Lower leg skin (tissue), 4 donors: Measurements from ENCODE around the gene CDO1. TPM values are rescaled to one million over a fixed set of nuclear protein-coding genes. Genes with fewer than 3 reads are reported as not detected.
"Not testable (repeated sequence)": the region's sequence is repeated elsewhere in the genome, so short reads cannot be mapped to it uniquely, and the experiment has no call there.

Experiments used
- DNase-seq, 2 donors: peaks; one replicate each; pipeline ENCODE4 v3.0.0-alpha.2; 2019; ENCODE audit warnings: low spot score in 2 of 2
- H3K4me3 ChIP-seq: fragments of 200-600 bp; sonication (generic); 2 replicates; pipeline ENCODE4 v1.5.1; 2017; ENCODE audit warnings: mild to moderate bottlenecking, low read depth; ENCODE audit not compliant: poor library complexity, severe bottlenecking
- POLR2A ChIP-seq, 2 donors: fragments of 450-650 bp; IDR thresholded peaks; one replicate each; pipeline ENCODE4 v1.6.1; 2016 to 2017; ENCODE audit warnings: antibody characterized with exemption in 2 of 2, mild to moderate bottlenecking in 1 of 2, moderate library complexity in 1 of 2
- WGBS, 2 donors: methylation state at CpG; one replicate each; pipeline ENCODE4 v1.1.5; 2018; 5-methylcytosine and 5-hydroxymethylcytosine counted together
- intact Hi-C: fragments of 100-400 bp; cut with DNase I; formaldehyde crosslinking; loops from one replicate; pipeline ENCODE4 v1.15.0; 2023; ENCODE audit warnings: low total_unique reads
- total RNA-seq, 4 donors: library from RNA; depleted of rRNA; stranded (reverse); fragments of >200 nt; gene quantifications; one replicate each; pipeline ENCODE4 v1.1.0, GENCODE V29; 2016
- TF ChIP-seq, protein P1 (sequence below), 3 donors: fragments of 450-650 bp; IDR thresholded peaks; one replicate each; pipeline ENCODE4 v1.5.1; 2016; ENCODE audit warnings: antibody characterized with exemption in 3 of 3, mild to moderate bottlenecking in 3 of 3, moderate library complexity in 2 of 3

Gene CDO1
- total RNA-seq, 4 donors from 2014 or later: 3.5 to 17.9 (median 8.9) TPM

DNA sequence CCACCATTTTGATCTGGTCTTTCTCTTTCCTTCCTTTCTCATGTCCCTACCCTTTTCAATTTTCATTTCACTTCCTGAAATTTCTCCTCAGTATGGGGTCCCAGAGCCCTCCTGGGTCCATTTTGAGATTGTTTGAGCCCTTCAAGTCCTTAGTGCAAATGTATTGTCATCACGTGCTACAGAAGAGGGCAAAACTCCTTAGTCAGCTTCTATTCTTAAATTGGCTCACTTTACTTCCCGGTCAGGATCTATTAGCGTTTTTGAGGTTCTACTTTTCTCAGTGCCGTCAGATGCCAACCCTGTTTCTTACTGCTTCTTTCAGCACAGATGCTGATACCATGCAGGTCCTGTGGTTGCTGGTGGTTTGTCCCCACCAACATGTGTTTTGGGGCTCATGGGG lies 19.0 kb upstream of the CDO1 start:
- WGBS, 2 donors: 80 to 90% methylated on average over 4 of the region's 4 CpGs
- intact Hi-C loops: no loop called here
- no peak overlapping the region for H3K4me3 ChIP-seq
- no peak for DNase-seq
- TF ChIP-seq, protein P1, sequence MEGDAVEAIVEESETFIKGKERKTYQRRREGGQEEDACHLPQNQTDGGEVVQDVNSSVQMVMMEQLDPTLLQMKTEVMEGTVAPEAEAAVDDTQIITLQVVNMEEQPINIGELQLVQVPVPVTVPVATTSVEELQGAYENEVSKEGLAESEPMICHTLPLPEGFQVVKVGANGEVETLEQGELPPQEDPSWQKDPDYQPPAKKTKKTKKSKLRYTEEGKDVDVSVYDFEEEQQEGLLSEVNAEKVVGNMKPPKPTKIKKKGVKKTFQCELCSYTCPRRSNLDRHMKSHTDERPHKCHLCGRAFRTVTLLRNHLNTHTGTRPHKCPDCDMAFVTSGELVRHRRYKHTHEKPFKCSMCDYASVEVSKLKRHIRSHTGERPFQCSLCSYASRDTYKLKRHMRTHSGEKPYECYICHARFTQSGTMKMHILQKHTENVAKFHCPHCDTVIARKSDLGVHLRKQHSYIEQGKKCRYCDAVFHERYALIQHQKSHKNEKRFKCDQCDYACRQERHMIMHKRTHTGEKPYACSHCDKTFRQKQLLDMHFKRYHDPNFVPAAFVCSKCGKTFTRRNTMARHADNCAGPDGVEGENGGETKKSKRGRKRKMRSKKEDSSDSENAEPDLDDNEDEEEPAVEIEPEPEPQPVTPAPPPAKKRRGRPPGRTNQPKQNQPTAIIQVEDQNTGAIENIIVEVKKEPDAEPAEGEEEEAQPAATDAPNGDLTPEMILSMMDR (IDR thresholded peaks at IDR 0.05): no peak
- no peak for TF ChIP-seq POLR2A (IDR thresholded peaks at IDR 0.05)

DNA sequence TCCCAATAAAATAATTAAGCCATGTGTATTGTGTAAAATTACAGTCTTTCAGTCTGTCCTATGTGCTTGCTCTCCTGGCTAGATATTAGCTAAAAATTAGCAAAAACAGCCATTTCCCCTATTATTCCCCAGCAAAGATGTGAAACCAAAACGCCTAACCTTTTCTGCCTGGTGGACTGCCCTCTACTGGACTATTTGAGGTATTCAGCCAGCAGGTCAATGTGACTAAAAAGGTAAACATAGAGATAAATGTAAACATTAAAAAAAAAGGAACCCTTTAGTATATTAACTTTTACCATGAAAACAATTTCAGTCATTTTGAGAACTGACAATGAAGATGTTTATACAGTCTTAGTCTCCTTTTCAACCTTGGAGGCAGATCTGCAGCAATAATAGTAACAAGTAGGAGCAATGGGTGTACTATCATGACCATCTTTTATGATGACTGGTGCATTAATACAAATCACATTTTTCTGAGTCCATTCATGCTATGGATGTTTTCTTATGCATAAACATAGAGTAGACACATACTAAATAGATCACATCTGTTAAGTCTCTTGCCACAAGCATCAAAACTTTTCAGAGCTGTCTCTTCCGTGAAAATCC lies 14.8 kb upstream of the CDO1 start:
- no peak for DNase-seq

DNA sequence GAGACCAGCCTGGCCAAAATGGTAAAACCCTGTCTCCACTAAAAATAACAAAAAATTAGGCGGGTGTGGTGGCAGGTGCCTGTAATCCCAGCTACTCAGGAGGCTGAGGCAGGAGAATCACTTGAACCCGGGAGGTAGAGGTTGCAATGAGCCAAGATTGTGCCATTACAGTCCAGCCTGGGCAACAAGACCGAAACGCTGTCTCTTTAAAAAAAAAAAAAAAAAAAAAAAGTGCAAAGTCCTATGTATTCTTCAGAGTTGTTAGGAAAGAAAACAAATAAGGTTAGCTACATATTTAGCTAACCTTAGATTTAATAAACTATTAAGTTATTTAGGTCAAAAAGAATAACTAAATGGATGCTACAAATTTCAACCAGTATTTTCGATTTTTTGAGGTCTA lies 13.5 kb upstream of the CDO1 start:
- 85 to 98% methylated on average over 5 of the region's 5 CpGs for WGBS, 2 donors
- intact Hi-C loops: no loop called here
- no peak for DNase-seq
- no peak overlapping the region for H3K4me3 ChIP-seq
- TF ChIP-seq, protein P1 (IDR thresholded peaks at IDR 0.05): no peak
- no peak for TF ChIP-seq POLR2A (IDR thresholded peaks at IDR 0.05)

More for the DNA sequence above, 14.8 kb upstream of the CDO1 start:
- intact Hi-C loops: no loop called here
- no peak overlapping the region for H3K4me3 ChIP-seq
- TF ChIP-seq, protein P1 (IDR thresholded peaks at IDR 0.05): no peak
- no peak for TF ChIP-seq POLR2A (IDR thresholded peaks at IDR 0.05)
- WGBS, 2 donors: 43 to 46% methylated on average over 2 of the region's 2 CpGs

DNA sequence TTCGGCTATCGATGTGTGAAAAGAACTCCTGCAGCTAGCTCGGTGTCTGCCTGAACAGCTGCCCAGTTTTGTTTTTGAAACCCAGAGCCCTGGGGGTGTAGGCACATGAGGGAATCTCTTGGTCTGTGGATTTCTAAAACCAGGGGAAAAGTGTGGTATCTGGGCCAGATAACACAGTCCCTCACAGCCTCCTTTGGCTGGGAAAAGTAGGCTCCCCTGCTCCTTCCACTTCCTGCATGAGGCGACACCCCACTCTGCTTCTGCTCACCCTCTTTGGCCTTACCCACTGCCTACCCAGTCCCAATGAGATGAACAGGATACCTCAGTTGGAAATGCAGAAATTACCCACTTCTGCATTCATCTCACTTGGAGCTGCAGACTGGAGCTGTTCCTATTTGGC lies 9.5 kb upstream of the CDO1 start:
- 96 to 100% methylated on average over 4 of the region's 4 CpGs for WGBS, 2 donors
- DNase-seq: no peak
- intact Hi-C loops: no loop called here
- TF ChIP-seq, protein P1 (IDR thresholded peaks at IDR 0.05): no peak
- no peak for TF ChIP-seq POLR2A (IDR thresholded peaks at IDR 0.05)
- no peak overlapping the region for H3K4me3 ChIP-seq

DNA sequence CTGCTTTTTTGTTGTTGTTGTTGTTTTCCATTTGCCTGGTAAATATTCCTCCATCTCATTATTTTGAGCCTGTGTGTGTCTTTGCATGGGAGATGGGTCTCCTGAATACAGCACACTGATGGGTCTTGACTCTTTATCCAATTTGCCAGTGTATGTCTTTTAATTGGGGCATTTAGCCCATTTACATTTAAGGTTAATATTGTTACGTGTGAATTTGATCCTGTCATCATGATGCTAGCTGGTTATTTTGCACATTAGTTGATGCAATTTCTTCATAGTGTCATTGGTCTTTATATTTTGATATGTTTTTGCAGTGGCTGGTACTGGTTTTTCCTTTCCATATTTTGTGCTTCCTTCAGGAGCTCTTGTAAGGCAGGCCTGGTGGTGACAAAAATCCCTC lies 8.5 kb upstream of the CDO1 start:
- intact Hi-C loops: not testable (repeated sequence)
- 96 to 100% methylated on average over 1 of the region's 1 CpG for WGBS, 2 donors

DNA sequence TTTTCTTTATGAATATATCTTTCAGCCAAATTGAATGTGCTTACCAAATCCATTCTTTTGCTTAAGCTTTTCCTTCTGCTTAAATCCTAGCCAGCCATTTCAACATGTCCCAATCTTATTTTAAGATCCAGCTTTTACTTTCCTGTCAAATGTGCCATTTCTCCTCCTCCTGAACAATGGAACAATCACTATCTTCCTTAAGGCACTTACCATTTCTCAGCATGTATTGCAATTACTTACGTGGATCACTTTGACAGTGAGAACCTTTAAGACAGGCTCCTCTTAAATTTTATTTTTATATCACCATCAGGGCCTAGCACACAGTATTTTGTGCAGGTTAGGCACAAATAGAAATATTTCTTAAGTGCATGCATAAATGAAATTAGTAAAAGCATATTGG lies 4.4 kb upstream of the CDO1 start:
- H3K4me3 ChIP-seq: no peak overlapping the region
- no peak for DNase-seq
- intact Hi-C loops: no loop called here
- 79 to 83% methylated on average over 1 of the region's 1 CpG for WGBS, 2 donors
- TF ChIP-seq, protein P1 (IDR thresholded peaks at IDR 0.05): no peak
- no peak for TF ChIP-seq POLR2A (IDR thresholded peaks at IDR 0.05)

More for the DNA sequence above, 8.5 kb upstream of the CDO1 start:
- not testable (repeated sequence) for DNase-seq, H3K4me3 ChIP-seq
